ENCODE measurements around the gene SPEM3. TPM values are rescaled to one million over a fixed set of nuclear protein-coding genes. Genes with fewer than 3 reads are reported as not detected.

The SPEM3 gene
- total and polyA plus RNA-seq, 2 of the 4 experiments (the other 2 are of a cell fraction): not detected

DNA sequence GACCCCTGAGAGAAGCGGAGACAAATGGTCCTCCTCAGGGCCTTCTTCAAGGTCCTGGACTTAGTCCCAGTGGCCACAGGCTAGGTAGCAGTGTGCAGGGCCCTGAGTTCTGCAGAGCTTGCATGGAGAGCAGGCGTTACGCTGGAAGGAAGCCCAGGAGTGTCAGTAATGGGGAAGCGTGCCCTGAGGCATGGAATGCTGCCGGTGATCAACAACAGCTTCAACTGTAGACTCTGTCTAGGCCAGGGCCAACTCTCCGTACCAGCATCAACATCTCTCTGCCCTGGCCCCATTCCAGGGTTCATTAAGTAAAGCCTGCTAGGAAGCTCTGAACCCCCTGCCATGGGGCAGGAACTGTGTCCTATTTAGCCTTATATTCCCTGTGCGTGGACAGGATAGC lies 48.3 kb upstream of the SPEM3 start:
- no peak for TF ChIP-seq NFE2L2 (IDR thresholded peaks at IDR 0.05; ENCODE audit: low read depth, low read length)
- 0 out of 2 replicates have a peak, but pooled peaks have one; percentile 5 for TF ChIP-seq POLR2A (IDR thresholded peaks at IDR 0.05; ENCODE audit: low read depth, low read length)
- no peak for TF ChIP-seq RFX5 (IDR thresholded peaks at IDR 0.05; ENCODE audit: low read depth, low read length)
- Histone ChIP-seq H3K36me3 (ENCODE audit: control insufficient read depth, insufficient read depth, low read length) (no peaks in the 10 kb centered on the region), H2BK20ac (ENCODE audit: low read depth, low read length) (no peak overlapping the region), H3K18ac (ENCODE audit: low read depth, low read length) (no peak overlapping the region), H3K14ac (replicated peaks; ENCODE audit: low read depth, low read length) (no peak overlapping the region), H3K9me3 (ENCODE audit: control insufficient read depth, insufficient read depth, low read length) (peaks cover 8% of the 10 kb centered on the region; the same call in 1 of the 2 replicates), H2BK120ac (ENCODE audit: low read depth, low read length) (no peak overlapping the region), H3K27me3 (ENCODE audit: control insufficient read depth, insufficient read depth, low read length) (peaks cover 26% of the 10 kb centered on the region), H2AK9ac (replicated peaks; ENCODE audit: low read depth, low read length, poor library complexity) (no peak overlapping the region), H2BK15ac (ENCODE audit: low read depth, low read length) (no peak overlapping the region), H2BK5ac (ENCODE audit: low read depth, low read length, poor library complexity, severe bottlenecking) (no peak overlapping the region), H3K4me2 (ENCODE audit: low read depth, low read length) (peak overlapping the region; percentile 3), H3K9me1 (ENCODE audit: insufficient read depth, low read length) (peaks cover 2% of the 10 kb centered on the region; the same call in 1 of the 2 replicates), H4K20me1 (ENCODE audit: insufficient read depth, low read length) (no peaks in the 10 kb centered on the region), H3K4ac (ENCODE audit: low read depth, low read length) (no peak overlapping the region), H2AK5ac (ENCODE audit: low read depth, low read length) (no peak overlapping the region), H4K91ac (ENCODE audit: insufficient read depth, low read depth, low read length) (no peak overlapping the region), H3K56ac (ENCODE audit: extremely low read depth, insufficient read depth, low read length) (no peak overlapping the region), H3K27ac (ENCODE audit: insufficient read depth, low read length) (no peak overlapping the region), H4K5ac (ENCODE audit: low read depth, low read length) (no peak overlapping the region), H3K23ac (ENCODE audit: low read depth, low read length) (no peak overlapping the region), H2AFZ (replicated peaks; ENCODE audit: low read length, poor library complexity) (peak overlapping the region; percentile 84), H3K79me1 (ENCODE audit: low read depth in 1 of 2, low read length in 2 of 2) (no peaks in the 10 kb centered on the region), H3K9ac (ENCODE audit: low read depth, low read length) (no peak overlapping the region), H4K8ac (ENCODE audit: low read depth in 2 of 2, low read length in 2 of 2) (no peak overlapping the region), H3K4me1 (ENCODE audit: control insufficient read depth, insufficient read depth, low read length) (peaks cover 7% of the 10 kb centered on the region; the same call in 1 of the 2 replicates), H3K4me3 (ENCODE audit: insufficient read depth, low read depth, low read length) (no peak overlapping the region)
- WGBS, 2 experiments (ENCODE audit: extremely low coverage in 2 of 2, insufficient read length in 1 of 2): 19% methylated on average over 3 of the region's 7 CpGs; no CpG with 5 or more reads in 1 of the 2 experiments
- intact Hi-C loops (cut with micrococcal nuclease) (no loop called here), in situ Hi-C loops (cut with MboI; ENCODE audit: low sequenced_read_pairs) (no loop called here), dilution Hi-C loops (cut with HindIII; ENCODE audit: low sequenced_read_pairs, unreplicated experiment) (no loop called here)
- DNase-seq (peak; percentile 47), ATAC-seq (ENCODE audit: low read depth) (peak; percentile 44)
- CTCF ChIA-PET: no interaction called here
- no TSS peak for BruUV-seq (replicated peaks)
- POLR2A ChIA-PET (ENCODE audit: unreplicated experiment): interaction anchor here (0.6 kb wide), 1 partner anchor 13 kb away, joined by 4 read pairs; no protein-coding TSS in a partner anchor
